Lower leg skin (tissue), 3 donors: ENCODE results near the gene HSPA12B.

Source experiments
- CTCF ChIP-seq, 3 donors: fragments of 450-650 bp; IDR thresholded peaks; one replicate each; pipeline ENCODE4 v1.5.1; 2016; ENCODE audit warnings: antibody characterized with exemption in 3 of 3, mild to moderate bottlenecking in 3 of 3, moderate library complexity in 2 of 3
- POLR2A ChIP-seq, 2 donors: fragments of 450-650 bp; IDR thresholded peaks; one replicate each; pipeline ENCODE4 v1.6.1; 2016 to 2017; ENCODE audit warnings: antibody characterized with exemption in 2 of 2, mild to moderate bottlenecking in 1 of 2, moderate library complexity in 1 of 2

DNA sequence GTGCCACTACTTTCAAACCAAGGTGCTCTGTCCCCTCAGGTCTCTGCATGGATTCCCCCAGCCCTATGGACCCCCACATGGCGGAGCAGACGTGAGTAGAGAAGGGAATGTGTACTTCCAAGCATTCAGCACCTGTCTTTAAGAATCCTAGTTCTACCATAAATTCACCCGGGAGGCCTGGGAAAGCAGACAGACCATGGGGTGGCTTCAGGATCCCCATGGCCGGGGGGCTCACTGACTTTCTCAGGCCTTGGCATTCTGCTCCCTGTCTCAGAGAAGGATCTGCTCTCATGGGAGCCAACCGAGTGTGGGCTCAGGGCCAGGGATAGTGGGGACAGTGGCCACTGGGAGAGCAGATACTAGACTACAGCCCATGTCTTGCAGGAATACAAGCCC, 65.9 kb downstream of the HSPA12B start:
- TF ChIP-seq CTCF (IDR thresholded peaks at IDR 0.05) (no peak), POLR2A (IDR thresholded peaks at IDR 0.05) (no peak)
